ENCODE results near the gene PPDPF. TPM values are rescaled to one million over a fixed set of nuclear protein-coding genes. Genes with fewer than 3 reads are reported as not detected.
"Not testable (repeated sequence)": the region's sequence is repeated elsewhere in the genome, so short reads cannot be mapped to it uniquely, and the experiment has no call there.

PPDPF gene
- total and polyA plus RNA-seq, 2 donors (not counting 1 experiment from before 2014, with no cell fraction given): 34.0 to 58.0 TPM

- no peak overlapping the region for H2AFZ ChIP-seq (ENCODE audit: low read length)
- H3K9ac ChIP-seq (ENCODE audit: insufficient read depth, low read length): no peak overlapping the region
- no peak overlapping the region for H3K27ac ChIP-seq (ENCODE audit: insufficient read depth, low read length)
- H4K20me1 ChIP-seq (ENCODE audit: control insufficient read depth, extremely low read depth, insufficient read depth, low read length): no peaks in the 10 kb centered on the region
- H3K79me2 ChIP-seq (ENCODE audit: control insufficient read depth, insufficient read depth, low read length): no peaks in the 10 kb centered on the region
- TF ChIP-seq EZH2 (IDR thresholded peaks at IDR 0.05; ENCODE audit: low read length, missing control alignments) (no peak), CTCF (conservative IDR thresholded peaks at IDR 0.05 in 1 of 2, IDR thresholded peaks at IDR 0.05 in 1 of 2; ENCODE audit: low read depth in 1 of 2, low read length in 2 of 2) (no peak)
- no peak overlapping the region for H3K4me3 ChIP-seq (replicated peaks in 1 of 4; ENCODE audit: control extremely low read depth in 1 of 4, insufficient read depth in 1 of 4, low read depth in 3 of 4, low read length in 4 of 4)
- H3K36me3 ChIP-seq (ENCODE audit: control insufficient read depth, insufficient read depth, low read length): no peaks in the 10 kb centered on the region
- no peak for DNase-seq (ENCODE audit: low read depth in 2 of 2)
- H3K4me2 ChIP-seq (ENCODE audit: extremely low read depth, insufficient read depth, low read length): no peak overlapping the region
- H3K27me3 ChIP-seq (ENCODE audit: control insufficient read depth, insufficient read depth, low read length): peaks cover 2% of the 10 kb centered on the region
- no peaks in the 10 kb centered on the region for H3K9me3 ChIP-seq (ENCODE audit: control insufficient read depth, insufficient read depth, low read depth, low read length)
- no peaks in the 10 kb centered on the region for H3K4me1 ChIP-seq (ENCODE audit: control insufficient read depth, extremely low read depth, insufficient read depth, low read length)
These were observed 11.4 kb upstream of the PPDPF start for GRCh38 chr20:63509088-63509564.

GRCh38 chr20:63513207-63513606 is 7.4 kb upstream of the PPDPF start:
- H3K9me3 ChIP-seq (ENCODE audit: control insufficient read depth, insufficient read depth, low read depth, low read length): no peaks in the 10 kb centered on the region
- H3K4me3 ChIP-seq (replicated peaks in 1 of 4; ENCODE audit: control extremely low read depth in 1 of 4, insufficient read depth in 1 of 4, low read depth in 3 of 4, low read length in 4 of 4): no peak overlapping the region
- no peak overlapping the region for H2AFZ ChIP-seq (ENCODE audit: low read length)
- H3K27me3 ChIP-seq (ENCODE audit: control insufficient read depth, insufficient read depth, low read length): no peaks in the 10 kb centered on the region
- no peaks in the 10 kb centered on the region for H3K36me3 ChIP-seq (ENCODE audit: control insufficient read depth, insufficient read depth, low read length)
- no peaks in the 10 kb centered on the region for H3K4me1 ChIP-seq (ENCODE audit: control insufficient read depth, extremely low read depth, insufficient read depth, low read length)
- H3K79me2 ChIP-seq (ENCODE audit: control insufficient read depth, insufficient read depth, low read length): no peaks in the 10 kb centered on the region
- TF ChIP-seq CTCF (conservative IDR thresholded peaks at IDR 0.05 in 1 of 2, IDR thresholded peaks at IDR 0.05 in 1 of 2; ENCODE audit: low read depth in 1 of 2, low read length in 2 of 2): no peak
- no peak for TF ChIP-seq EZH2 (IDR thresholded peaks at IDR 0.05; ENCODE audit: low read length, missing control alignments)
- H3K4me2 ChIP-seq (ENCODE audit: extremely low read depth, insufficient read depth, low read length): no peak overlapping the region
- no peak overlapping the region for H3K9ac ChIP-seq (ENCODE audit: insufficient read depth, low read length)
- no peak overlapping the region for H3K27ac ChIP-seq (ENCODE audit: insufficient read depth, low read length)
- no peaks in the 10 kb centered on the region for H4K20me1 ChIP-seq (ENCODE audit: control insufficient read depth, extremely low read depth, insufficient read depth, low read length)
- DNase-seq (ENCODE audit: low read depth in 2 of 2): no peak

- H3K27me3 ChIP-seq (ENCODE audit: control insufficient read depth, insufficient read depth, low read length); H3K36me3 ChIP-seq (ENCODE audit: control insufficient read depth, insufficient read depth, low read length); H3K4me2 ChIP-seq (ENCODE audit: extremely low read depth, insufficient read depth, low read length); H2AFZ ChIP-seq (ENCODE audit: low read length); H3K9ac ChIP-seq (ENCODE audit: insufficient read depth, low read length); DNase-seq (ENCODE audit: low read depth in 2 of 2); H3K4me1 ChIP-seq (ENCODE audit: control insufficient read depth, extremely low read depth, insufficient read depth, low read length); H3K9me3 ChIP-seq (ENCODE audit: control insufficient read depth, insufficient read depth, low read depth, low read length); H4K20me1 ChIP-seq (ENCODE audit: control insufficient read depth, extremely low read depth, insufficient read depth, low read length); H3K4me3 ChIP-seq (replicated peaks in 1 of 4; ENCODE audit: control extremely low read depth in 1 of 4, insufficient read depth in 1 of 4, low read depth in 3 of 4, low read length in 4 of 4); H3K27ac ChIP-seq (ENCODE audit: insufficient read depth, low read length); H3K79me2 ChIP-seq (ENCODE audit: control insufficient read depth, insufficient read depth, low read length): not testable (repeated sequence)
These were observed 6.0 kb upstream of the PPDPF start for GRCh38 chr20:63514520-63514919.
